GM19035 (cell line): ENCODE measurements around the gene MOG.
"Not testable (repeated sequence)": the region's sequence is repeated elsewhere in the genome, so short reads cannot be mapped to it uniquely, and the experiment has no call there.

Experiments
- ATAC-seq: cut with Tn5 transposase; IDR thresholded peaks from one replicate; pipeline ENCODE4 v1.9.1; 2021; ENCODE audit not compliant: unreplicated experiment

Gene MOG

DNA sequence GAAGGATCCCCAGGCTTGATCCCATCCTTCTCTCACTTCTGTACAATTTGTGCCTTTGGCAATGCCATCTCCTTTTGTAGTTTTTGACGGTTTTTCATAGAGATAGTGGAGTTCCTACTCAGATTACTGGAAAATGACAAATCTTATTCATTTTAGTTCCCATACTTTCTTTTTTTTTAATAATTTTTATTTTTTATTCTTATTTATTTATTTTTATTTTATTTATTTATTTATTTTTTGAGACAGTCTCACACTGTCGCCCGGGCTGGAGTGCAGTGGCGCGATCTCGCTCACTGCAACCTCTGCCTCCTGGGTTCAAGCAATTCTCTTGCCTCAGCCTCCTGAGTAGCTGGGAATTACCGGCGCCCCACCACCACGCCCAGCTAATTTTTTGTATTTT is 19.6 kb upstream of the MOG start:
- ATAC-seq: no peak

DNA sequence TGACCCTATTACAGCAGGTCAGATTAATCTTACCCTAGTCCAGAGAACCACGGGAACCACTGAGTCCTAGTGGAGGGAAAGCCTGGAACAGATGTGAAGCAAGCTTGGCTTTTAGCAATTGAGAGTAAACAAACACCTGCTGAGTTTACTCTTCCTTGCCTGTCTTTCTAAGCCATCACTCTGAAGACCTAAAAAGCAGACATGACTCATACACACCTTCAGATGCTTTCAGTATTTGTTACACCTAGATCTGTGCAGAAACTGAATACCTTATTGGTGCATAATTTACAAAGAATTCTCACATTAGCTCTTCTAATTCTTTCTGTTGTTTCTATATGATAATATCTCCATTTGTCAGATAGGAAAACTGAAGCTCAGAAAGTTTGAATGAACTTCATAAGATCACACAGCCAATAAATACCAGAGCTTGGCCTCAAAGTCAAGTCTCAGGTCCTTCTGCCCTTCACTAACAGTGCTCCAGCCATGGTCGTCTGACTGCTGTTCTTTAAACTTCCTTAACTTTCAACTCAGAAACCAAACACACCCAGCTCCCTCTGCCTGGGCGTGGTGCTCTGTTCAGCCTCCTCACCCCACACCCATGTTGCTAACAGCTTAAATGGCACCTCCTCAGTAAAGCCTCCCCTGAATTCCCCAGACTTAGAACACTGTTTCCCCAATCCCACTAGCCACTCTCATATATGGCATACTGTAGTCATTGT is 15.3 kb upstream of the MOG start:
- no peak for ATAC-seq

DNA sequence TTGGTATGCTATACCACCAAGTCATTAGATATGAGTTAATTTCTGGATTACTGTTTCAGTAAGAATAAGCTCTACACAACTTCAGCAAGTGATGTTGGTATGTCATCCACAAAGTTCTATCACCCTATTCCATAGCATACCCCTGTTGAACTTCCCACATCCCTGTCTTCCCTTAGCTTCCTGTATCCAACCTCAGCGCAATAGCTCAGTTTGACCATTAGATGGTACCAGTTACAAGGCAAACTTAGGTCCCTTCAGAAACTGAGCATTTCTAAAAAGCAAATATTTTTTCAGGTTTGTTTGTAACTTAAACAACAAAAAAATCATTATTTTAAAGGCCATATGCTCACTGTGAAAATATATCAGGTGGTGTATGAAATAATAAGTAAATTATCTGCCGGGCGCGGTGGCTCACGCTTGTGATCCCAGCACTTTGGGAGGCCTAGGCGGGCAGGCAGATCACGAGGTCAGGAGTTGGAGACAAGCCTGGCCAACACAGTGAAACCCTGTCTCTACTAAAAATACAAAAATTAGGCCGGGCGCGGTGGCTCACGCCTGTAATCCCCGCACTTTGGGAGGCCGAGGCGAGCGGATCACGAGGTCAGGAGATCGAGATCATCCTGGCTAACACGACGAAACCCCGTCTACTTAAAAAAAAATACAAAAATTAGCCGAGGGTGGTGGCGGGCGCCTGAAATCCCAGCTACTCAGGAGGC is 8.8 kb upstream of the MOG start:
- no peak for ATAC-seq

DNA sequence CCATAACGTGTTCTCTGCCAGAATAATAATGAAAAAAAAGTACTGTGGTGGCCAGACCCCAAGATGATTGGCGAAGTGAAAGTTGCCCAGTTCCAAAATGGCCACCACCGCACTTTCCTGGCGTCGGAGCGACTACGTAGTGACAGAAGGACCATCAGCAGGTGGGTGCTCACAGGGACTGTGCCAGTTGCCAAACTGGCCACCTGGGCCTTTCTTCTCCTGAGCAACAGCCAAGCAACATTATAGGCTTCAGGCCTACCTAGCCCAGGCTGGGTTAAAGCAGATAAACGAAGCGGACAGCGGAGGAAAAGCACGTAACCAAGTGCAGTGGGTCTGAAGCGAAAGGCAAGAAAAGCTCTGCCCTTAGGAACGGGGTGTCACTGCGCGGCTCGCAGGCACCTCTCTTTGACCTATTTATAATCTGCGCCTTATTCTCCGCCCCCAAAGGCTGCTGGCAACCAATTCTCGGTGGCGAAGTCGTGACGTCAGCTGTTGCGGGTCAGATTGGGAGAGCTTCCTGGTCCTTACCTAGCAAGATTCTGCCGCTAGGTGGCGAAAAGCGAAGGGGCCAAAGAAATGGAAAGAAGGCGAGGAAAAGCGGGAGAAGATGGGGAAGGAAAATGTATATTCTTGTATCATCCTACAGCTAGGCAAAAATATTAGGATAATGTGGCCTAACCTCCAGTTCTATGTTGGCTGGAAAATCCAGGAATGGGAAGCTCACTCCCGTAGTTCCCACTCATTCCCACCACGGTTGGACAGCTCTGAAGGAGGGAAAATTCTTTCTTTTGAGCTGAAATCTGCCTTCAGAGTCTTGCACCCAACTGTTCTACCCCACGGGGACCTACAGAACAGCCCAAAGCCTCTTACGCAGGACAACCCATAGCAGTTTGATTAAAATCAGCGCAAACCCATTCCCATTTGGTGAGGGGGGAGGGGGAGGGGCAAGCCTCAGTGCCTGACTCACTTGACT is 6.9 kb upstream of the MOG start:
- peak; percentile 96 for ATAC-seq

DNA sequence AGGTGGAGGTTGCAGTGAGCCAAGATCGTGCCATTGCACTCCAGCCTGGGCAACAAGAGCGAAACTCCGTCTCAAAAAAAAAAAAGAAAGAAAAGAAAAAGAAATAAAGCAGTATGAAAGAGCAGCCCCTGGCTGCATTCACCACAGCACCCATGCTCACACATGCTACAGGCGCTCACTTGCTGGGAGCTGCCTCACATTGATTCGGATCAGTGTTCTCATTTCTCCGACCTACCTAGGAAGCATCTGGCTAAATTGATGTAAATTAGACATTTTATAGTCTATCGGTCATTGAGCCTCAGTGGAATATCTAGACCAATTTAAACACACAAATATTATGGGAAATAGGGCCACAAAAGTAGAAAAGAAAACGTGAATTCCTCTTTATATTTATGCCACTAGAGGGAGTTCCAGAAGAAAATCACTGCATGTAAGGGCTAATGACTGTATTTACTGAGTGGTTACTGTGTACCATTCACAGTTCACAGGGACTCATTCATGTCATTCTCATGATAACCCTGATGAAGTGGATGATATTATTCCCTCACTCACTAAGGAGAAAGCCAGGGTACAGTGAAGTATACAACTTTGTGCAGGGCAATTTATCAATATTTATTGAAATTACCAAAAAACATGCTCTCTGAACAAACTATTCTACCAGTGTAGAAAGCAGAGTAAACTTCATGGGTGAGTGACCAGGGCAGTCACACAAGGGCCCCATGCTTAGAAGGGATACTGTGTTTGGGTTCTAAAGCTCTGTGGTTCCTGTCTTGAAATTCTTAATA is 5.3 kb upstream of the MOG start:
- ATAC-seq: no peak

DNA sequence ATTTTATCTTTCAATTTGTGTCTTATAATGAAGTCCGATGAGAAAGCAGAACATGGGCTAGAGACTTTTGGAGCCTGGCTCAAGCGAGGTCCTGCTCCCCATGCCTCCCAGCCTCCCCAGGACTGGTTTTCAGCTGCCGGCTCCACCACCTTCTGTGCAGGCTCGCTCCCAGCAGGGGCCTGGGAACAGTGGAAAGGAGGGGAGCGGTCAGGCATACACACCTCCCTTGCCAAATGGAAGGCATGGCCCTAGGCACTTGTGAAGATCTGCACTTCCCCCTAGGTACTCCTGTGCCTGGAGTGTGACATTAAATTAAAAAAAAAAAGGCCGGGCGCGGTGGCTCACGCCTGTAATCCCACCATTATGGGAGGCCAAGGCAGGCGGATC is 4.7 kb upstream of the MOG start:
- ATAC-seq: no peak

DNA sequence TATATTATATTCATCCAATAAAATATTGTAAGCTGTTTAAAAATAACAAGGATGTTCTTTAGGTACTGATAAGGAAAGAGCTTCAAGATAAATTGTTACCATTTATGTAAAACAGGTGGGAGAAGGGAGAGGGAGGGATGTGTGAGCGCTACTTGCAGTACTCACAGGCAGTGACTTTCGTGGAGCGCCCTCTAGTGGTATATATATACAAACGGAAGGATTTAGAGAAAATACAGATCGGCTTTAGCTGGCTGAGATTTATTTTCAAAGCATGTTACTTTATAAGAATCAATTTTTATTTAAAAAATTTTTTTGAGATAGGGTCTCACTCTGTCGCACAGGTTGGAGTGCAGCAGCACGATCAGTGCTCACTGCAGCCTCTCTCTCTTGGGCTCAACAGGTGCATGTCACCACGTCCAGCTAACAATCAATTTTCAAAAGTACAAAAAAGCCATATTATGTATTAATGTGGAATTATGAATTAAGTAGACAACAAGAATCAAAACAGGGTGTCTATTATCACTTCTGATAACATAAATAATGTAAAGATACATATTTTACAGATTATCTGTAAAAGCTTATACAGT is 3.3 kb upstream of the MOG start:
- no peak for ATAC-seq

DNA sequence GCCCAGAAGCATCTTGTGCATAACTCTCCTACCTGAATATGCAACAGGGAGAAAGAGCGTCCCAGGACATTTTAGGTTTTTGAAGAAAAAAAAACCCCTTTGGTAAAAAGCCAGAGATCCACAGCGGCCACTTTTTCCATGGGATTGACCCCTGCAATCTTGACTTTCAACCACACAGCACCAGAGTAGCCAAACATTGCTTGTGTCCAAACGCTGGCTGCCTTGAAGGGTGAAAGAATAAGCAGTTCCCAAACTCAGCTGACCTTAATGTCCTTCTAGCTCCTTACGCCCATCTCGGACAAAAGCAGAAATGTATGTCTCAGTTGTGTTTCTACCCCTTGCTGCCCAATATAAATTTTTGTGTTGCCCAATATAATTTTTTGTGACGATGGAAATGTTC is 1.2 kb upstream of the MOG start:
- ATAC-seq: no peak

DNA sequence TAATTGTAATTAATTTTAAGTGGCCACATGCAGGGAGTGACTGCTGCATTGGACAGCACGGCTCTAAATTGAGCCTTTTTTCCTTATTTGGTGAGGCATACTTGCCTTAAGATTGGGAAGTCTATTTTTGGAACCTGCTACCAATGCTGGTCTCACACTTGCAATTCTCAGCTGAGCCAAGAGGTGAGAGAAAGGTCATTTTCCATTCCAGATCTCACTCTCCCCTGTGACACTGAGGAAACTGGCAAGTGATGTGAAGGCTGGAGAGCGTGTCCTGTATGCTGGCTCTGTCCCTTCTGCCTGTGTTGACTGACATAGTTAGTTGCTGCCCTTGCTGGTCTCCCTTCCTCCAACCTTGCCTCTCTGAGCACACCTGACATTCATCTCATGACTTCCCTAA is 735 bp upstream of the MOG start:
- no peak for ATAC-seq

DNA sequence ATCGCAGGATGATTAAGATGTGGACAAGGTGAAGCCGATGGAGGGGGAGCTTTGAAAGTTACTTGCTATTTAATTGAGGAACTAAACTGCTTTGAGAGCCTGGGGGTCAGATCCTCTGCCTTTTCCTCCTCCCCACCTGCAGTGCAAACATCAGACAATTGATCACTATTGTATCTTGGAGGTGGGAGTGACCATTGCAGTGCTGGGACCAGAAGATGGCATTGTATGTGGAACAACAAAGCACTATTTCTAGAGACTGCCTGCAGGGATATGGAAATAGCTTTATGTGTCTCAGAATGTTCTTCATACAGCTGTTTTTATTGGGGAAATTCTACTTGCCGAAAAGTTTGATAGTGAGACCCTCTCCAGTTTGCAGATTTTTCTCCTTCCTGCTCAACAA is 4.2 kb downstream of the MOG start:
- ATAC-seq: no peak

DNA sequence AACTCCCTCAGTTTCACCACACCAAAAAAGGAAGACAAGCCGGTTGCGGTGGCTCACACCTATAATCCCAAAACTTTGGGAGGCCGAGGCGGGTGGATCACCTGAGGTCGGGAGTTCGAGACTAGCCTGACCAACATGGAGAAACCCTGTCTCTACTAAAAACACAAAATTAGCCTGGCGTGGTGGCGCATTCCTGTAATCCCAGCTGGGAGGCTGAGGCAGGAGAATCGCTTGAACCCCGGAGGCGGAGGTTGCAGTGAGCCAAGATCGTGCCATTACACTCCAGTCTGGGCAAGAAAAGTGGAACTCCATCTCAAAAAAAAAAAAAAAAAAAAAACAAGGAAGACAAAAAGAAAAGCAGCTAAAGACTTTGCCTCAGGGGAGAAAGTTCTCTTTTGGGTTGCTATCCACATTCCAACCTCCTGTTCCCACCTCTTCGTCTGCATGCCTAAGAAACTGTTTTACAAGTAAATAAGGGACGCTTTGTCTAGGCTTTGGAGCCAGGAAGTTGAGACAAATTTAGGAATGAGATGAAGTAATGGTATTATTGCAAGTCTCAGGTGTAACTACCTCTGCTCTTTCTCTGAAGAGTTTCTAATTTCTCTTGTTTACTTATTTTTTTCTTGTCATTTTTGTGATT is 4.7 kb downstream of the MOG start:
- not testable (repeated sequence) for ATAC-seq

DNA sequence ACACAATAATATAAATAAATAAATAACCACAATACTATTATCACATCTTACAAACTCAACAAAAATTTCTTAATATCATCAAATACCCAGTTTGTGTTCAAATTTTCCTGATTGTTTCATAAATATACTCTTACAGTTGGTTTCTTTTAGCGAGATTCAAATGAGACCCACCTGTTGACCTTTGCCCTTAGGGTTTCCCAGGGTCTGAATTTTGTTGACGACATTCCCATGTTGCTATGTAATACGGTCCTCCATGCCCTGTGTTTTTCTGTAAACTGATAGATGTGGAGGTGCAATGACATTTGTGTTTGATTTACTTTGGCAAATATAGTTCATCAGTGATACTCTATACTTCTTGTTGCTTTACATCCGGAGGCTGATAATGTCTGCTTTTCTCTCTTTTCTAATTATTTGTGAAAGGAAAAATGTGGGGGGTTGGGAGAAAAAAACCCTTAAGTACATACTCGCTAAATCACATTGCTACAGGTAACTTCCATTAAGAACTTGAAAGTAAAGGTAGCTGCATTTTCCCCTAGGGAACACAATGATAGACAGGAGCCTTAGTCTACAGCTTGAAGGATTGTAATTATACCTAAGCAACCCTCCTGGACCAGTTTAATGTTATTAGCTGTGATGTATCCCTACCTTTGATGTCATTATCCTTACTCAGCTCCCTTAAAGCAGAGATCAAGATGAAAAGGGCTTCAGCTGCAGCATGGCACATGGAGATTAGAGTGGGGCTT is 6.6 kb downstream of the MOG start:
- ATAC-seq: no peak

DNA sequence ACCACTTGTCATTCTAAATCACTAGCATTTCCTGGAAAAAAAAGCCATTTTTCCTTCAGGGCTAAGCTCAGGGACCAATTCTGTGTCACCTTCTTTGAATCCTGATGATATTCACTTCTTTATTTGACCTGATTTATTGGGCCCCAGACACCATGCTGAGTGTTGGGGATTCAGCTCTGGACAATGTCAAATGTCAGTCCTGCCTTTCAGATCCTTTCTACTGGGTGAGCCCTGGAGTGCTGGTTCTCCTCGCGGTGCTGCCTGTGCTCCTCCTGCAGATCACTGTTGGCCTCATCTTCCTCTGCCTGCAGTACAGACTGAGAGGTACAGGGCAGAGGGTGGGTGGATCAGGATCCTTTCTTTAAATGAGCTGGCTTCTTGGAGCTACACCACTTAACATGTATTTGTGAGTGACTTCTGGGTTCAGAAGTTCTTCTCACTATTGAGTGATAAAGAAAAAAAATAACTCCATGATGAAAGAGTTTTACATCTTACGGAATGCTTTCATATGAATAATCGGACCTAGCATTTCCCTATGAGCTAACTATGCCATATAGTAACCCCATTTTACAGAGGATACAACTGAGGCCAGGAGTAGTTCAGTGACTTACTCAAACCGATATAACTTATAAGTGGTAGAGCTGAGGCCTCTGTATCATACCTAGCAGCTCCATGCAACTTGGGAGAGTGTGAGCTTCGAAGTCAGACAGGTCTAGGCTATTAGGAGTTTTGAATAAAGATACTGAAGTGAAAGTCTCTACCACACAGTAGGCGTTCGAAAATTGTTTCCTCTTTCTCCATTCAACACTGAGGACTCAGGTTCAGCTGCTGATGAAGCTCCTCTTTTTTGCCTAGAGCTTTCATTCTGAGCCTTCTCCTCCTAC is 9.3 kb downstream of the MOG start:
- no peak for ATAC-seq

DNA sequence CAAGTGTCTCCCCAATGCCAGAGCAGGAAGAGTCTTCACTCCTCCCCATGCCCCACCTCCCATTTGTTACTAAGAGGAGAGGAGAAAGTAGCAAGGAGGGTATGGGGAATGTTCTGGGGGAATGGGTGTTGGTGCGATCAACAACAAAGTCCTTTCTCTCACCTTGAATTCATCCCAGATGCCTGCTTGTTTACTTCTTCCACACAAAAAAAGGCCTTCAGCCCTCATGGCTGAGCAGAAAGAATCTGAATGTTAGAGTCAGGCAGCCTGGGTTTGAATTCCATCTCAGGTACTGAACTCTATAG is 9.9 kb downstream of the MOG start:
- no peak for ATAC-seq

DNA sequence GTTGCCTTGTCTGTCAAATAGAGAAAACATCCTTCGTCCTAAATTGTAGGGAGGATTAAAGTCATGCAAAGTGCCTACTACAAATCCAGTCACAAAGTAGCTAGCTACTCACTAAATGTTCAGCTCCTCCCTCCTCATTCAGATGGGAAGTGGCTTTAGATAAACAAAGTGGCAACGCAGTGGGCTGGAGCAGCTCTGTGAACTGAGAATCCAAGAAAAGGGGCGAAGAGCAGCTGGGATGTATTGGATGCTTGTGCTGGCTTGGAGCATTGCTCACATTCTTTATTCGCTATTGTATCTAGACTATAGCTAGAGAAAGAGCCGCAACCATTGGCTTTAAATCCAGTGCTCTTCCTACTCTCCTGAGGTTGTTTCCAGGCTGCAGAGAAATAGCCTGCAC is 10.3 kb downstream of the MOG start:
- no peak for ATAC-seq

DNA sequence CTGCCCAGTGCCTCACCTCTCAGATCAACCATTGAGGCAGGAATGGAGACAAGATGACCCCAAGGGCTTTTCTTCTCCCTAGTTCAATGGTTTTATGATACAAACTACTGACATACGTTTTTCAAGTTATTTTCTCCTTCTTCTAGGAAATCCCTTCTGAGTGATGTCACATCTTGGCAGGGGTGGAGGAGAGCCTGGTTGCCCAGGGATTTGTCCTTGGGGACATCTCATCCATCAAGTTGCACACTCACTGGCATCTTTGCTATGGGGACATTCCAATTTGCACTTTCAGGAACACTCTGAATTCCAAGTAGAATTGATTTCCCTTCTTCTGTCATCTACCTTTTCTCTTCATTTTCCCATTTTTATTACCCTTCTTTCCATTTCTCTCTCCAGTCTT is 14.1 kb downstream of the MOG start:
- ATAC-seq: no peak

DNA sequence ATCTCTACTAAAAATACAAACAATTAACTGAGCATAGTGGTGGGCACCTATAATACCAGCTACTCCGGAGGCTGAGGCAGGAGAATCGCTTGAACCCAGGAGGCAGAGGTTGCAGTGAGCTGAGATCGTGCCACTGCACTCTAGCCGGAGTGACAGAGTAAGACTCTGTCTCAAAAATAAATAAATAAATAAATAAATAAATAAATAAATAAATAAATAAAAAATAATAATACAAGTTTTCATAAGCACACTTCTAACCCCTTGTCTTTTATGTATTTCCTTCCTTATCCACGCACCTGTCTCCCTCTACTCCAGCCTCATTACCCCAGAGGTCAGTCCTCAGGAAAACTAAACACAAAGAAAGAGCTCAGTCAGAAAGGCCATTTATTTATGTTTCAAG is 15.2 kb downstream of the MOG start:
- ATAC-seq: not testable (repeated sequence)

DNA sequence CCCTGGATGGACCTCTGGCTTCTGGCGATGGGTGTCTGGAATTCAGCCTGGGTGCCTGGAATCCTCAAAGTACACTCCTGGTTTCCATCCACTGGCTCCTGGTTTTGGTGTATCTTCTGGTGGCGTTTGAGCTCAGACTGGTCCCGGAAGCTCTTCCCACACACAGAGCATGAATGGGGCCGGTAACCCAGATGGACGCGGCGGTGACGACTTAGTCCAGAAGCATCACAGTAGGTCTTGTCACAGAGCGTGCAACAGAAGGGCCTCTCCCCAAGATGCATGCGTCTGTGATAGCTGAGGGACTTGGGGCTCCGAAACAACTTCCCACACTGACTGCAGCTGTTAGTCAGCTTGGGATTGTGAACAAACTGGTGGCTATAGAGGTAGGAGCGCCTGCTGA is 16.3 kb downstream of the MOG start:
- no peak for ATAC-seq

DNA sequence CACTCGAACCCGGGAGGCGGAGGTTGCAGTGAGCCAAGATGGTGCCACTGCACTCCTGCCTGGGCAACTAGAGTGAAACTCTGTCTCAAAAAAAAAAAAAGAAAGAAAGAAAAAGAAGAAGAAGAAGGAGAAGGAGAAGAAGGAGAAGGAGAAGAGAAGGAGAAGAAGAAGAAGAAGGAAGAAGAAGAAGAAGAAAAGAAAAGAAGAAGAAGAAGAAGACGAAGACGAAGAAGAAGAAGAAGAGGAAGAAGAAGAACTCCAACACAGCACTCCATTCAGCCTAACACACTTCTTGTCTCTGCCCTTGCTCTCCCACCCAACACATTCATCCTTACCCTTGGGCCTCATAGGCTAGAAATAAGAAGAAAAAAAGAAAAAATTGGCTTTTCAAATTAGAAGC is 17.1 kb downstream of the MOG start:
- no peak for ATAC-seq
